NB4 (cell line): Measurements from ENCODE around the gene AP3S2.

ENCODE experiments used
- DNase-seq: peaks from one replicate; pipeline ENCODE4 v3.0.0; 2010; ENCODE audit warnings: low read depth
- H3K4me3 ChIP-seq: one replicate; pipeline ENCODE4 v1.5.1; 2011; ENCODE audit warnings: mild to moderate bottlenecking, low read depth, low read length, moderate library complexity
- CTCF ChIP-seq: IDR thresholded peaks from one replicate; pipeline ENCODE4 v1.5.1; 2012; ENCODE audit warnings: low read depth, low read length
- MAX ChIP-seq: IDR thresholded peaks from 2 replicates; pipeline ENCODE4 v1.6.1; 2011; ENCODE audit warnings: low read depth, low read length
- MYC ChIP-seq: IDR thresholded peaks from 2 replicates; pipeline ENCODE4 v1.6.1; 2011; ENCODE audit warnings: low read depth, low read length
- POLR2A ChIP-seq: IDR thresholded peaks from 2 replicates; pipeline ENCODE4 v1.6.1; 2011; ENCODE audit warnings: mild to moderate bottlenecking; ENCODE audit not compliant: insufficient read length; ENCODE audit errors: extremely low read depth

The AP3S2 gene

GRCh38 chr15:89826671-89827655 is 66.8 kb downstream of the AP3S2 start:
- H3K4me3 ChIP-seq: no peak overlapping the region
- peak; percentile 62 for DNase-seq
- TF ChIP-seq MYC (peak; percentile 29; the same call in 1 of the 2 replicates), CTCF (no peak), MAX (peak; percentile 32; the same call in 1 of the 2 replicates)

- DNase-seq: peak; percentile 87
- no peak overlapping the region for H3K4me3 ChIP-seq
Measured at GRCh38 chr15:89825271-89825940, 68.4 kb downstream of the AP3S2 start.

GRCh38 chr15:89824607-89824867 is 69.3 kb downstream of the AP3S2 start:
- no peak overlapping the region for H3K4me3 ChIP-seq
- no peak for DNase-seq
- TF ChIP-seq MAX: no peak

More at GRCh38 chr15:89825271-89825940, 68.4 kb downstream of the AP3S2 start:
- TF ChIP-seq POLR2A (no peak), MYC (peak; percentile 86), MAX (peak; percentile 80), CTCF (no peak)

GRCh38 chr15:89823836-89824606 is 69.8 kb downstream of the AP3S2 start:
- TF ChIP-seq POLR2A (no peak), CTCF (no peak), MYC (no peak), MAX (no peak)
- DNase-seq: no peak
- H3K4me3 ChIP-seq: no peak overlapping the region

GRCh38 chr15:89822951-89823711 is 70.7 kb downstream of the AP3S2 start:
- TF ChIP-seq POLR2A: no peak
- TF ChIP-seq CTCF: no peak
- TF ChIP-seq MAX: no peak
- TF ChIP-seq MYC: no peak; the same call in 1 of the 2 replicates
- DNase-seq: peak; percentile 83

More at GRCh38 chr15:89822951-89823711, 70.7 kb downstream of the AP3S2 start:
- H3K4me3 ChIP-seq: no peak overlapping the region
